Testis (tissue), 2 donors: ENCODE measurements around the gene ALOX15B.

Experiments
- POLR2A ChIP-seq: fragments of 450-650 bp; IDR thresholded peaks from one replicate; pipeline ENCODE4 v1.6.1; 2017; ENCODE audit warnings: antibody characterized with exemption, mild to moderate bottlenecking, moderate library complexity
- TF ChIP-seq, protein P1 (sequence below), 3 experiments: fragments of 450-650 bp in 2 of 3; fragments of 200-600 bp in 1 of 3; sonication (generic) in 1 of 3; IDR thresholded peaks; one replicate each; pipeline ENCODE4 v1.5.1; 2016 to 2019; ENCODE audit warnings: antibody characterized with exemption in 3 of 3, mild to moderate bottlenecking in 2 of 3, moderate library complexity in 1 of 3

- TF ChIP-seq, protein P1, sequence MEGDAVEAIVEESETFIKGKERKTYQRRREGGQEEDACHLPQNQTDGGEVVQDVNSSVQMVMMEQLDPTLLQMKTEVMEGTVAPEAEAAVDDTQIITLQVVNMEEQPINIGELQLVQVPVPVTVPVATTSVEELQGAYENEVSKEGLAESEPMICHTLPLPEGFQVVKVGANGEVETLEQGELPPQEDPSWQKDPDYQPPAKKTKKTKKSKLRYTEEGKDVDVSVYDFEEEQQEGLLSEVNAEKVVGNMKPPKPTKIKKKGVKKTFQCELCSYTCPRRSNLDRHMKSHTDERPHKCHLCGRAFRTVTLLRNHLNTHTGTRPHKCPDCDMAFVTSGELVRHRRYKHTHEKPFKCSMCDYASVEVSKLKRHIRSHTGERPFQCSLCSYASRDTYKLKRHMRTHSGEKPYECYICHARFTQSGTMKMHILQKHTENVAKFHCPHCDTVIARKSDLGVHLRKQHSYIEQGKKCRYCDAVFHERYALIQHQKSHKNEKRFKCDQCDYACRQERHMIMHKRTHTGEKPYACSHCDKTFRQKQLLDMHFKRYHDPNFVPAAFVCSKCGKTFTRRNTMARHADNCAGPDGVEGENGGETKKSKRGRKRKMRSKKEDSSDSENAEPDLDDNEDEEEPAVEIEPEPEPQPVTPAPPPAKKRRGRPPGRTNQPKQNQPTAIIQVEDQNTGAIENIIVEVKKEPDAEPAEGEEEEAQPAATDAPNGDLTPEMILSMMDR (IDR thresholded peaks at IDR 0.05): no peak
- no peak for TF ChIP-seq POLR2A
These were observed 23.6 kb downstream of the ALOX15B start for GRCh38 chr17:8062435-8062806.
